IPS DF 4.7 (cell line): Measurements from ENCODE around the gene THAP12.
"Not testable (repeated sequence)": the region's sequence is repeated elsewhere in the genome, so short reads cannot be mapped to it uniquely, and the experiment has no call there.

Experiments used
- DNase-seq: peaks from one replicate; pipeline ENCODE4 v3.0.0-alpha.2; 2013; ENCODE audit warnings: low spot score; ENCODE audit errors: extremely low read depth

Gene THAP12

DNA sequence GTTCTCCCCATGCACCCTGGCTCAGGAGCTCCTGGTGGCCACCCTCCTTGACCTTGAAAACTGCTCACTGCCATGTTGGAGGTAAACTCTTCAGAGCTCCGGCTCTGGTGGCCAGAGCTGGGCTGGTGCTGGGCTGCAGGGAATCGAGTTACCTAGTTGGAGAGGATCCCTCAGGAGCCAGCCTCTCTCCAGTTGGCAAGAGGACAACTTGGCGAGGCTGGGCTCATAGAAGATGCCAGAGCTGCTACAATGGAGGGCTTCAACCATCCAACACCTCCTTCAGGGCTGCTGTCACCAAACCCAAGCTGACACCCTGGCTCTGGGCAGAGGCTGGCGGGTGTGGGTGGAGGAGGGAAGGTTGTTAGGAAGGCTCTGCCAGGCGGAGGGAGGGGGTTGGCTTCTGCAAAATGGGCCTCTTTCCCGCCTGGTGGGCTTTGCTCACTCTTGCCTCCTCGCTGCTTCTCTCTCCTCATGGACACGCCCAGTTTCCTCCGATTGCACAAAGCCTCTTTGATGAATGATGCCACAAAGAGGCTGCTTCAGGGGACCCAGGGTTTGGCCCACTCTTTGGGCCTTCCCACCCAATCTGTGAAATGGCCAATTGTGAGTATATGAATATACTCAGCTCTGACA is 53.1 kb downstream of the THAP12 start:
- DNase-seq, result no peak

- no peak for DNase-seq
Measured at GRCh38 chr11:76327202-76327601, 53.7 kb downstream of the THAP12 start.

GRCh38 chr11:76325185-76325584 is 55.7 kb downstream of the THAP12 start:
- DNase-seq, result no peak

DNA sequence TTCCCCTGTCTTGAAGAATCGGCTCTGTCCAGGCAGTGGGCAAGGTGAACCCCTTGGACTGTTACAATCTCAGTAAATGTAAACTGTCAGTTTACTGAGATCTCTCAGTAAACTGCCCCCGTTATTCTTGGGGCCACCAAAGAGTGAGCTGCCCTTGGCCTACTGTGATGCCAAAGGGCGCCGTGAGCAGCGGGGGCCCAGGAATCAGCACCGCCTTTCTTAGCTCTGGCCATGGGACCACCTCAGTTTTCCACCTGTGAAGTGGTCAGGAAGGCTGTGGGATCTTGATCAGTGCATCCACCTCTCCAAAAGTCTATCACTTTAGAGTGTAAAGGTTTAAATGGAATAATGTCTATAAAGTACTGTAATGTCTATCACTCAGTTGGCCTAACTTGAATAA is 57.1 kb downstream of the THAP12 start:
- DNase-seq, result no peak

DNA sequence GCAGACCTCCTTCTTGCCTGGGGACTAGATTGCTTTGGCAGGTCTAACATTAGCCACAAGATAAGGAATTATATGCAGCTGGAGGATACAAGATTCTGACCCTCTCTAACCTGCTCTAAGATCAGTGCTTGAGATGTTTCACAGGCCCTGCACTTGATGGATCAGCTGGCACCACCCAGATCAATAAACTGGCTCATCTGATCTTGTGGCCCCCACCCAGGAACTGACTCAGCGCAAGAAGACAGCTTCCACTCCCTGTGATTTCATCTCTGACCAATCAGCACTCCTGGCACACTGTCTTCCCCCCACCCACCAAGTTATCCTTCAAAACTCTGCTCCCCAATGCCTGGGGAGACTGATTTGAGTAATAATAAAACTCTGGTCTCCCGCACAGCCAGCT is 57.6 kb downstream of the THAP12 start:
- not testable (repeated sequence) for DNase-seq

- no peak for DNase-seq
Measured at GRCh38 chr11:76322942-76323341, 58.0 kb downstream of the THAP12 start.

GRCh38 chr11:76322540-76322939 is 58.4 kb downstream of the THAP12 start:
- no peak for DNase-seq

DNA sequence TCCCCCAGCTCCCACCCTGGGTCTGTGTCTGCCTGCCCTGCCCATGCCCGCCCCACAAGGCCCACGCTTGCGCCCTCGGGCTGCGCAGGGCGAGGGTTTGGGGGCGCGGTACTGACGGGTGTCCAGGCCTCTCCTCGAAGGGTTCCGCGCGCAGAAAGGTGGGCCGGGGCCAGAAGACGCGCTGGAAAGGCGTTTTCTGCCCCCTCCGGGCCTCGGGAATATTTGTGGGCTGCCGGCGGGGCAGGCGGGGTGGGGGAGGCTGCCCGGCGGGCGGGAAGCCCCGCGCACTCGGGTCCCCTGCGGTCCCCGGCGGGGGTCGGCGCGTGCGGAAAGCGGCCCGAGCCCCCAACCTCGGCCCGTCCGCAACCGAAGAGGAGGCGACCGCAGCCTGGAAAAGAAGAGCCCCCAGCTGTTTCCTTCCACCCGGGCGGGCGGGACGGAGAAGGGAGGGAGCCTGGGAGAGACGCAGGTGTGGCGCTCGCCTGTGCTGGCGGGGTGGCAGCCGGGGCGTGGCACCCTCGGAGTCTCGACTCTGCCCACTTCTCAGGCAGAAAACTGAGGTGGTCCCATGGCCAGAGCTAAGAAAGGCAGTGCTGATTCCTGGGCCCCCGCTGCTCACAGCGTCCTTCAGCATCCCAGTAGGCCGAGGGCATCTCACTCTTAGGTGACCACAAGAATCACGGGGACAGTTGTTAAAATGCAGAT is 59.0 kb downstream of the THAP12 start:
- no peak for DNase-seq

DNA sequence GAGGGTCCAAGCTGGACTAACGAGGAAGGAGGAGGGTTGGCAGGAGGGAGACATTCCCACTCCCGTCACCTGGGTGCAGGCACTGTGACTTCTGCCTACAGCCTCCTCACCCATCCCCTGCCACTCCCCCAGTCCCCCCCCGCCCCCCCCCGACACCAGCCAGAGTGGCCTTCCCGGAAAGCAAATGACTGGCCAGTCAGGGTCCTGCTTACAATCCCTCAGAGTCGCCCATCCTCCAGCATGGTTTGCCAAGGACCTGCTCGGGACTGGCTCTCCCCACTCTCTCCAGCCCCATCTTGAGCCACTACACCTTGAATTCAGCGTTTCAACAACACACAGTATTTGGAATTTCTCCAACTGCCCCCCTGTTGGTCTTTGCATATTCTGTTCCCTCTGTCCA is 59.6 kb downstream of the THAP12 start:
- no peak for DNase-seq

- DNase-seq, result no peak
Measured at GRCh38 chr11:76320929-76321328, 60.0 kb downstream of the THAP12 start.

- not testable (repeated sequence) for DNase-seq
Measured at GRCh38 chr11:76319798-76320197, 61.1 kb downstream of the THAP12 start.

DNA sequence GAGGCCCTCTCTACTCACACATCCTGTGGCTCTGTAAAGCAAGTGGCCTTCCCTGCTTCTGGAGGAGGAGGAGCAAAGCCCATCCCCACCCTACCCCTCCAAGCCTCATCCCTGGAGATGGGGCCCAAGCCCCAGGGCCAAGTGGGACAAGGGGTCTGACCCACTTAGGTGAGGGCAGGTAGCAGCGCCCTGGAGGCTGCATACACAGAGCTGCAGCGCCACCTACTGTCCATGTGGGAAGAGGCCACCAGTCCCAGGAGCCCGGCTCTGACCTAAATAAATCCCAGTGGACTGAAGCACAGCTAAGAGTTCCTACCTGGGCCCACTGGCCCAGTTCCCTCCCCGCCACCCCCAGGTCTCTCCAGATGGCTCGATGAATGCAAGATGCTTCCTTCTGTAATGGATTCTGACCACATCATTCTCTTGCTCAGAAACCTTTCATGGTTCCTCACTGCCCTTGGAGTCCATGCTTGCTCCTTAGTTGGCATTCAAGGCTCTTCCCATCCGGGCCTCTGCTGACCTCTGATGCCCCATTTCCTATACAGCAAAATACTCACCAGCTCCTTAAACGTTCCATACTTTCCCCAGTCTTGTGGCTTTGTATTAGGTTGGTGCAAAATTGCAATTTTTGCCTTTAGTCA is 62.1 kb downstream of the THAP12 start:
- peak; percentile 62 for DNase-seq

GRCh38 chr11:76317296-76317695 is 63.6 kb downstream of the THAP12 start:
- DNase-seq, result no peak

DNA sequence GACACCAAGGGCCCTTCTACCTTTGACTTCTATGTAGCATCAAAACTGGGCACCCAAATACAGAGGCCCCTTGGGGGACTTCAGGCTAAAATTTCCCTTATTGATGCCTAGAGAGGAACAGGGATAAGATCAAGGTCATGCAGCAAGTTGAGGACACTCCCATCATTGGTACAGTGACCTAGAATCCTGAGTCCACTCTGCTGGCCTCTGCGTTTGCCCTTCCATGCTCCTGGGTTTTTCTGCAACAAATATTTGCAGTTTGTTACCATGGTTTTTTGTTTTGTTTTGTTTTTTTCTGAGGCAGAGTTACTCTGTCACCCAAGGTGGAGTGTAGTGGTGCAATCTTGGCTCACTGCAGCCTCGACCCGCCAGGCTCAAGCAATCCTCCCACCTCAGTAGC is 64.2 kb downstream of the THAP12 start:
- DNase-seq, result no peak

DNA sequence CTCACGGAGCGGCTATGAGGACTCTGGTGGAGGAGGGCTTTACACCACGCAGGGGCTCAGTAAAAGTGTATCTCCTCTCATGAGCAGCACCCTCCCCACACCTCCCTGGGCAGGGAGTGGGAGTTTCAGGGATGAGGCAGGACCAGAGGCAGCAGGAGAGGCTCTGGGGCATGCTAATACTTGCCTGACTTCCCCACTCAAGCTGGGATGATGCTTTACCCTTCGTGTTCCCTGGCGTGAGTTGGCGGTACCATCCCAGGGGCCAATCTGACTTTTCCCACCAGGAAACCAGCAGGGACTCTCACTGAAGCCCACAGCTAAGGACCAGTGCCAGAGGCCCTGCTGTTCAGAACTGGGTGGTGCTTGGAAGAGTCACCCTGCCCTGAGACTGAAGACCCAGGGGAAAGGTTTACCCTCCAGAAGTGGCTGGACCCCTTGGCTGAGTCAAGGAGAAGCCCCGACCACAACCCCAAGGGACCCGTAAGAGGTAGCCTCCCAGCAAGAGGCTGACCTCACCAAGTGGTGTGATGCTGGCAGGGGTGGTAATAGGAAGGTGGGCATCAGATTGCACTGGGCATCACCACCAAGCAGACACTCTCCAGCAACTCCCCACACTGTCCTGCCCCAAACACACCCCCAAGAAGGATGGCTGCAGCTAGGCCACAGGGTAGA is 65.6 kb downstream of the THAP12 start:
- DNase-seq, result no peak

DNA sequence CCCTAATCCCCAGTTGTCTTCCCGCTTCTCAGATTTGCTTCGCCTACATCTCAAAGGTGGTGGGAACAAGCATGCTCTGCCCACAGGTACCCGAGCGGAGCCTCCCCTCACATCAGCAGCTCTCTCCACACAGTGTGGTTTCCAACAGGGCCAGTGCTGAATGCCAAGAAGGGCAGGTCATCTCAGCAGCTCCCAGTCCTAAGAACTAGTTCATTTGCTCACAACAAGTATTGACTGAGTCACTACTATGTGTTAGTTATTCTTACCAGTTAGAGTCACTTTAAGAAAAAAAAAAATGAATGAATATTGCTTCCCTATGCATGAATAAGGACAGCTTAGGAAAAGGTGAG is 66.2 kb downstream of the THAP12 start:
- DNase-seq, result no peak

- no peak for DNase-seq
Measured at GRCh38 chr11:76313913-76314740, 66.8 kb downstream of the THAP12 start.

DNA sequence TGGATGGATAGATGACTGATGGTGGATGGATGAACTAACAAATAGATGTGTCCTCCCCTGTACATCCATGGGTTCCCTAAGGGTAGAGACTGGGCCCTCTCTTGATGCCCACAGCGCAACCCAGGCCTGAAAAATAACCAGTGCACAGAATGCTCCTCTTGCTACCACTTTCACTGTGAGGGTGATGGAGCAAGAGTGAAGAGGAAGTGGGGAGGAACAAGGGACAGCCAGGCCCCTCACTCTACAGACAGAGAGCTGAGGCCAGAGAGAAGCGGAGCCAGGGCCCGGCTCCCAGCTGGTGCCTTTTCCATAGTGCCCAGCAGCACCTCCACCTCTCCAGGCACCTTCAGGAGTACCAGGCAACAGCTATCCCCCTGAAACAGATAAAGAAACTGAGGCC is 67.7 kb downstream of the THAP12 start:
- no peak for DNase-seq

DNA sequence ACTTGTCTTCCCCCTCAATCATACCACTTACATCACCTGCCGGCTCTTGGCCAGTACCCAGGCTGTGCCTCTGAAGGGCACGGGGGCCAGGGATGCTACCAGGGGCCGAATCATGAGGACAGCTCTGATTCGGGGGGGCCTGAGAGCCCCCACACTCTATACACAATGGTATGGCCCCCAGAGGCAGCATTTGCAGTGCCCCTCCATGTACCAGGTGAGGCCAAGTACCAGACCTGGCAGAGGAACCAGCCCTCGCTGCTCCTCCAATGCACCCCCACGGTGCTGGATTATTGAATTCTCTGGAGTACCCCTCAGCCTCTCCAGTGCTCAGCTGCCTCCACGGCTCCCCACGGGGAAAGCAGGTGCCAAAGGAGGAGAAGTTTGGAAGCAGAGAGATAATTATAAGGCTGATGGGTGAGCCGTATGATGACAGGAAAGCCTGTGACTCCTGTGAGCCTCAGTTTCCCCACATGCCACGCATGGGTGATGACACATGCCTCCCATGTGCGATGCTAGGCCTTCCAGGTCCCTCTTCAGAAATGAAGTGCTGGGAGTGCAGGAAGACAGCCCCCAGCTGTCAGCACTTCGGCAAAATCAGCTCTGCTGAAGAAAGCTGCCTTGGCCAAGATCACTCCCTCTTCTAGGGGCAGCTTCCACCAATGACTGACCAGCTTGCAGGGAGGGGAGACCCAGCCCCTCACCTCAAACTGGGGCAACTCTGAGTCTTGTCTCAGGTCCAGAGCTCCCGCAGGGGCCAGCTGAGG is 69.9 kb downstream of the THAP12 start:
- no peak for DNase-seq

GRCh38 chr11:76307978-76308747 is 72.8 kb downstream of the THAP12 start:
- DNase-seq, result no peak
